Glomerular visceral epithelial cell (primary cell): ENCODE results near the gene CES2.

Experiments used
- DNase-seq: peaks from one replicate; pipeline ENCODE4 v3.0.0-alpha.2; 2016; ENCODE audit errors: extremely low spot score

Gene CES2

GRCh38 chr16:66902648-66903543, 32.4 kb upstream of the CES2 start:
- no peak for DNase-seq

- DNase-seq: no peak
These were observed 31.5 kb upstream of the CES2 start for GRCh38 chr16:66903544-66904427.

- DNase-seq: no peak
These were observed 30.9 kb upstream of the CES2 start for GRCh38 chr16:66904428-66904845.

DNA sequence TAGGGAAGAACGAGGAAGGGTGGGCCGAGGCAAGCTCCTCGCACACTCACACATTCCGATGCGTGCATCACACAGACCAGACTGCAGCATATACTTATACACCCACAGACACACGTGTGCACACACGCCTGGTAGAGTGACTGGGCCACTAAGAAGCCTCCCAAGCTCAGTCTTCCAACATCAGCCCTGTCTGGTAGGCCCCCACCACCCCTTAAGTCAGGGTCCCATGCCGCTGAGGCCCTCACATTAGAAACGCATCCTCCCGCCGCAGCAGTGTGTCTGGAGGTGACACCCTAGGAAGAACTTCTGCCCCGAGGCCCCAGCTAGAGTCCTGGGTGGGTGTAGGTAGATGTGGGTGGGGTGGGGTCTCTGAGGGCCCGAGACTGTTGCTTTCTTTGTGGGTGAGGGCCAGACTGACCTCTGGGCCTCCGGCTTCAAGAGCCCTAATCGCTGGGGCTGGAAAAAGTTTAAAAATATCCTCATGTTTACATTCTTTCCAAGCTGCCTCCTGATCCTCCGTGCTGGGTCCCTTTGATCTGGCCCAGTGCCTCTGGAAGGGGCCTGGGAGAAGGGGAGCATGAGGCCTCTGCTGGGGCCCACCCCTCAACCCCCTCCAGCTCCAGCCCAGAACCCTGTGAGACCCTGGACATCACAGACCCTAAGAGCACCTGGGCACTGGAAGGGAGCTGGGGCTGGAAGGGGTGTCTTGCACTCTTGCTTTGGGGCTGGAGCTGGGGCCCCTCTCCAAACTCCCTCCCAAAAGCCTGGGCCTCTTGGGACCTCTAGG, 30.3 kb upstream of the CES2 start:
- DNase-seq: no peak

DNA sequence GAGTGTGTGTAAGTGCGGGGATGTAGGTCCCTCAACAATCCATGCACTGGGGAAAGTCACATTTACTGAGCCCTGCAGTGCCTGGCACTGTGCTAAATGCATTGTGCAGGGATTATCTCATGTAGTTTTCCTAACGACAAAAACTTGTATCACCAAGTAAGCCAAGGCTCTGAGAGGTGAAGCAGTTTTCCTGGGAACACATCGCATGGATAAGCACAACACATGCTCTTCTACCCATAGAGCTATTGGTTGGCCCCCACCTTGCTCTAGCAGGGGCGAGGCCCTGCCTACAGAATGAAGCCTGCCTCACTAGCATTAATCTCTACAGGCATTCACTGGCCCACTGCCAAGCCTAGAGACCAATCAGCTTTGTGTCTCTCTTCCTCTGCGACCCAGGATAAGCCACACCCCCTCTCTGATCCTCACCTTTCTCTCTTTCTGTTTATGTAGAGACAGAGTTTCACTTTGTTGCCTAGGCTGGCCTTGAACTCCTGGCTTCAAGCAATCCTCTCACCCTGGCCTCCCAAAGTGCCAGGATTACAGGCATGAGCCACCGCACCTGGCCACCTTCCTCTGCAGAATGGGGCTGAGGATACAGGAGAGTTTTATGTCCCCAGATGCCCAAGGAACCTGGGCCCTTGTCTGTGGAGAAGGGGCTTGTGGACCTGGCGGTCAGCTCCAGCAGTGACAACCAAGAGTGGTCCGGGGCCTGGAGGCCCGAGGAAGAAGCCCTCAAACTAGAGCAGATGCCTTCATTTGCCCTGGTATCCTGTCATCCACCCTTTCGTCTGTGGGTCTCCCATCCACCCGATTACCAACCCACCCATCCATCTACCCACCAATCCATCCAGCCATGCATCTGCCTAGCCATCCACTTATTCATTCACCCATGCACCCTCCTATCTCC, 29.4 kb upstream of the CES2 start:
- no peak for DNase-seq

DNA sequence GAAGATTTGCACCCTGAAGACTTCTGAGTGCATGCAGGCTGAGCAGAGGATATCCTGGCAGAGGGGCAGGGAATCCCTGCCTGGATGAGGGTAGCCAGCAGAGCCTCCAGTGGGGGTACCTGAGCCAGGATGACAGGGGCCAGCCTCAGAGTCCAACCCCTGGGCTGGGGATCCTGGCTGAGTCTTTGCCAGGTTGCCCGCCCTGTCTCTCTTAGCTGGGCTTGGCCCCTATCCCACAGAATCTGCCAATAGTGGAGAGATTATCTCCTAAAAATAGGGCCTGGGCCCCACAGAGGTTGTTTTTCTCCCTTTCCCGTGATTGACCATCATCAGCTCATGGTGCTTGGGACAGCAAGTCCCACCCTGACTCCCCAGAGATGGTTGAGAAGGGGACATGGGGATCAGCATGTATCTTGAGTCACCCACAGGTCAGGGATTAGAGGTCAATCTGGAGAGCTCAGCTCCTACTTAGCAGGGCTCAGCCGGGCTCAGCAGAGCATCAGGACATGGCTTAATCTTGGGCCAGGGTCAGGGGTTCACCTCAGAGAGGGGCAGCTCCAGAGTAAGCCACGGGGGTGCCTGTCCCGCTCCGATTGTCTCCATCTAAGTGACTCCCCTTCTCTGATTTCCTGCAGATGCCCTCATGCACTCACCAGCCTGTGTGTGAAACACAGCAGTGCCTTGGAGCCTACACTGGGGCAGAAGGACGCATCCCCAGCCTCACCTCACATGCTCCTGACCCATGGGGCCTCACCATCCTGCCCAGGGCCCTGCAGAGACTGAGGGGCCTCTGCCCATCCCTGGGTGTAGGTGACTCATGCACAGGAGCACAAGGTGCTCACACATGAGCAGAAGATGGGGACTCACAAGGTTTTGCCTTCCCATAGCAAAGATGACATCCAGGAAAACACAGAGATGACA, 28.1 kb upstream of the CES2 start:
- DNase-seq: no peak

GRCh38 chr16:66908116-66908515, 27.2 kb upstream of the CES2 start:
- DNase-seq: no peak

DNA sequence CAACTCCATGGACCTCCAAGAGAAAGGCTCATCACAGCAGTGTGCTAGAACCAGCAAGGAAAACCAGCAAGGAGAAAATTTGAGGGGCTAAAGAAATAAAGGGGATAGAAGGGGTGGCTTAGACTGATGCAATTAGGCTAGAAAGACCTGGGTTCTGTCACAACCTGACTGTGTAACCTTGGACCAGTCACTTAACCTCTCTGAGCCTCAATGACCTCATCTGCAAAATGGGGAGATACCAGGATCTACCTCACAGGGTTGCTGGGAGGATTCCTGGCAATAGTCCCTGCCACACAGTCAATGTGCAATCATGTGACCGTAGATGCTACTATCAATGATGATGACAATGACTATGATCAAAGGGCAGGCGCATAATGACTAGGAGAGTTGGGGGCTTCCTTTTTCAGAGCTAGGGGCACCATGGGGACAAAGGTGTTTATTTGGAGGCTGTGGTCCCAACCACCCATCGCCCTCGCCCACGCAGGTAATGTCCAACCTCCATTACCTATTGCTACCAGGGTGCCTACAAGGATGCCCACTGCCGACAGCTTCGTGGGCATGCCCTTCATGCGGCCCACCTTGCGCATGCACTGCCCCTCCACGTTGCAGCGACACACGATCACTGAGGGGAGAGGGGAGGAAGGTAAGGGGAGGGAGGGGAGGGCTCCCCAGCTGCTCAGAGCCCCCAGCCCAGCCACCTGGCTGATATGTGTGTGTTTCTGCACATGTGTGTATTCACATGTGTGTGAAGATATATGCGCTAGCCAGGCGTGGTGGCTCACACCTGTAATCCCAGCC, 26.4 kb upstream of the CES2 start:
- no peak for DNase-seq

GRCh38 chr16:66910175-66910940, 25.0 kb upstream of the CES2 start:
- no peak for DNase-seq

DNA sequence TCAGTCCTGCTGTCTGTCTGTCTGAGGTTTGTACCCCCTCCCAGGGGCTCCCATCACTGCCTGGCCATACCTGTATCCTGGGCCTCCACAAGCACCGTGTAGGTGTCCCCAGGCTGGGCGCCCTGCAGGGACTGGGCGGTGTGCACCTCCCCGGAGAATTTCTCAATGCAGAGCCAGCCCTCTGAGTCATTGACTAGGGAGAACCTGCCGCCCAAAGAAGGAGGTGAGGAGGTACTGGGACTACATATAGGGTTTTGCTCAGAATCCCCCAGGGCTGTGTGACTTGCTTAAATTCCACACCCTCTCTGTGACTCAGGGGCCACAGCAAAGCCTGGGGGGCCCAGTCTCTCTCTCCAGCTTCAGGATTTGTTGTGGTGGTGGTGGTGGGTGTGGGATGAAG, 24.2 kb upstream of the CES2 start:
- DNase-seq: no peak

DNA sequence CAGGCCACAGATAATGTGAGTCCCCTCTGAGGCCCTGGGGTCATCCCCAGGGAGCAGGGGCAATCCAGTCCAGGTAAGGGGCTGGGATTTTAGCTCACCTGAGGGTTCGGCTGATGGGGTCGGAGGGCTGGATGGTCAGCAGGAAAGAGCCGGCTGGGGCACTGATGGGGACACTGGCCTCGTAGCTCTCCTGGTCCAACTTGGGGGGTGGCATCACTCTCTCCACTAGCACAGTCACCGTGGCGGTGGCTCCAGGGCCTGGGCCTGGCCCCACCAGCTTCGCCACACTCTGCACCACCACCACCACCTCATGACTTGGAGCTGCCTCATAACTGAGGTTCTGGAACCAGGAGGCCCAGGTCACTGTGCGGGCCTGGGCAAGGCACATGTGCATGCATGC, 23.5 kb upstream of the CES2 start:
- no peak for DNase-seq

- DNase-seq: no peak
These were observed 22.2 kb upstream of the CES2 start for GRCh38 chr16:66913081-66913480.

DNA sequence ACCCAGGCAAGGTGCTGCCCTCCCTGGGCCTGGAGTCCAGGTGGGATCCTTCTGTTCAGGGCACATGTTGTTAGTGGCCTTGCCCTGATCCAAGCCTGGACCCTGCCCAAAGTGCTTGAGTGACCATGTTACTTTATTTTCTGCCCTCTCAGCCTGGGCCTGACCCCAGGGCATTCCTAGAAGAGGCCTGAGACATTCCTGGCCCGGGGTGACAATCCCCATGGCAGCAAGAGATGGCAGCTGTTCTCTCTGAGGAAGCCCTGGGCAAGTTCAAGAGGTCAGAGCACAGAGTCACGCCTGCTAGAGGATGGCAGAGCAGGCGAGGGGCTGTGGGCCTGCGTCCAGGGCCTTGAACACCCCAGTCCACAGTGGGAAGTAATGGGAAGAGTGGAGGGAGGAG, 21.6 kb upstream of the CES2 start:
- DNase-seq: no peak

DNA sequence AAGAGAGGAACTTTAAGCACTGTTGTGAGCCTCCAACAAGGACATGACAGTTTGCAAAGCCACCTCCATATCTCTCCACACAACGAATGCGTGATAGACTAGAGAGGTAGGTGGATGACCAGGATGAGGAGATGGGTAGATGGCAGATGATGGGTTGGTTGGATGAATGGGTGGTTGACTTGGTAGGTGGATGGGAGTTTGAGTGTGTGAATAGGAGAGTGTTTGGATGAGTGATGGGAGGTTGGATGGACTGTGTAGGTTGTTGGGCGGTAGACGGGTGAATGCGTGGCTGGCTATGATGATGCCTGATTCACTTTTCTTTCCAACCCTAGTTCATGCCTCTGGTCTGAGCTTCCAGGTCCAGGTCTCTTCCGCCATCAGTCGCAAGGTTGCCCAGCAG, 20.8 kb upstream of the CES2 start:
- no peak for DNase-seq

DNA sequence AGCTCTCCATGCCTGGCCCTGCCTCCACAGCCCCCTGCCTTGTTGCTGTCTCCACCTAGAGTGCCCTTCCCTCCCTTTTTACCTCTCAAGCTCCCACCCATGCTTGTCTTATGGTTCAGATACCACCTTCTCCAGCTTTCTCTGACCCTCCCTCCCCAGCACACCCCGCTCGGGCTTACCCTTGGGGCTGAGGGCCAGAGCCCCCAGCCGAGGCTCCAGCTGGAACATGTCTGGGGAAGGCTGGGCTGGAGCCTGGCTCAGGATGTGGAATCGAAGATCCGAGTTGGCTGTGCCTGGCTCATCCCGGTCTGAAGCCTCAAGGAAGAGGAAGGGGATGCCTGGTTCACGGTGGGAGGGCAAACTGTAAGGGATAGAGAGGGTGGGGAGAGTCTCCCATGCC, 20.3 kb upstream of the CES2 start:
- DNase-seq: no peak

GRCh38 chr16:66916518-66916917, 18.8 kb upstream of the CES2 start:
- no peak for DNase-seq

GRCh38 chr16:66917741-66918140, 17.6 kb upstream of the CES2 start:
- no peak for DNase-seq

- DNase-seq: no peak
These were observed 17.0 kb upstream of the CES2 start for GRCh38 chr16:66918355-66918754.
